MM.1S (cell line): Measurements from ENCODE around the gene MDGA2.

Experiments
- DNase-seq: peaks from one replicate; pipeline ENCODE4 v3.0.0-alpha.2; 2015
- H2AFZ ChIP-seq: fragments of 300-600 bp; sonication (generic); 2 replicates; pipeline ENCODE4 v1.6.0; 2016; ENCODE audit warnings: antibody characterized with exemption, low read length
- H3F3A ChIP-seq: fragments of 300-600 bp; sonication (generic); 2 replicates; pipeline ENCODE4 v1.6.1; 2016; ENCODE audit warnings: mild to moderate bottlenecking, antibody characterized with exemption, low read length, moderate library complexity, mixed read lengths; ENCODE audit not compliant: insufficient read depth
- H3K27ac ChIP-seq: fragments of 300-600 bp; sonication (generic); 2 replicates; pipeline ENCODE4 v1.5.1; 2016; ENCODE audit warnings: mild to moderate bottlenecking, low read length
- H3K27me3 ChIP-seq: fragments of 300-600 bp; sonication (generic); replicated peaks from 2 replicates; pipeline ENCODE4 v1.6.0; 2016; ENCODE audit warnings: low read length; ENCODE audit not compliant: insufficient read depth
- H3K36me3 ChIP-seq: fragments of 300-600 bp; sonication (generic); replicated peaks from 2 replicates; pipeline ENCODE4 v1.6.1; 2016; ENCODE audit warnings: mild to moderate bottlenecking, low read length, mixed read lengths; ENCODE audit not compliant: insufficient read depth
- H3K4me1 ChIP-seq: fragments of 300-600 bp; sonication (generic); 2 replicates; pipeline ENCODE4 v1.6.1; 2016; ENCODE audit warnings: low read length, mixed read lengths
- H3K4me2 ChIP-seq: fragments of 300-600 bp; sonication (generic); 2 replicates; pipeline ENCODE4 v1.6.0; 2016; ENCODE audit warnings: low read depth, low read length
- H3K4me3 ChIP-seq: fragments of 300-600 bp; sonication (generic); 2 replicates; pipeline ENCODE4 v1.5.1; 2016; ENCODE audit warnings: low read length, mixed read lengths
- H3K79me2 ChIP-seq: fragments of 300-600 bp; sonication (generic); 2 replicates; pipeline ENCODE4 v1.6.1; 2016; ENCODE audit warnings: mixed run types, low read length, mixed read lengths
- H3K9ac ChIP-seq: fragments of 300-600 bp; sonication (generic); 2 replicates; pipeline ENCODE4 v1.6.1; 2016; ENCODE audit warnings: low read length, mixed read lengths
- H3K9me2 ChIP-seq: fragments of 300-600 bp; sonication (generic); replicated peaks from 2 replicates; pipeline ENCODE4 v1.6.1; 2016; ENCODE audit warnings: mild to moderate bottlenecking, low read length, mixed read lengths; ENCODE audit not compliant: insufficient read depth
- H3K9me3 ChIP-seq: fragments of 300-600 bp; sonication (generic); replicated peaks from 2 replicates; pipeline ENCODE4 v1.6.1; 2016; ENCODE audit warnings: mild to moderate bottlenecking, low read length, mixed read lengths; ENCODE audit not compliant: insufficient read depth
- H4K20me1 ChIP-seq: fragments of 300-600 bp; sonication (generic); 2 replicates; pipeline ENCODE4 v1.6.1; 2016; ENCODE audit warnings: mild to moderate bottlenecking, low read length, moderate library complexity, mixed read lengths; ENCODE audit not compliant: insufficient read depth
- CTCF ChIP-seq: fragments of 300-600 bp; sonication (generic); IDR thresholded peaks from 2 replicates; pipeline ENCODE4 v1.5.1; 2016; ENCODE audit warnings: antibody characterized with exemption, low read length, mixed read lengths
- EZH2 ChIP-seq: fragments of 300-600 bp; sonication (generic); optimal IDR thresholded peaks from 2 replicates; pipeline ENCODE3; 2017; ENCODE audit warnings: low read depth, mild to moderate bottlenecking, antibody characterized with exemption, low read length, mixed read lengths
- EZH2phosphoT487 ChIP-seq: fragments of 300-600 bp; sonication (generic); IDR thresholded peaks from 2 replicates; pipeline ENCODE4 v1.6.1; 2018; ENCODE audit warnings: antibody characterized with exemption, low read length

MDGA2 gene

GRCh38 chr14:46793144-46793543 lies 882.3 kb downstream of the MDGA2 start:
- H3K4me1 ChIP-seq: no peaks in the 10 kb centered on the region
- no peak for TF ChIP-seq EZH2phosphoT487
- no peak for TF ChIP-seq EZH2
- no peak for TF ChIP-seq CTCF
- H2AFZ ChIP-seq: no peak overlapping the region
- DNase-seq: no peak
- H3K79me2 ChIP-seq: no peaks in the 10 kb centered on the region
- H3K4me3 ChIP-seq: no peak overlapping the region
- no peak overlapping the region for H3K27ac ChIP-seq
- no peaks in the 10 kb centered on the region for H3F3A ChIP-seq
- no peak overlapping the region for H3K4me2 ChIP-seq
- no peaks in the 10 kb centered on the region for H3K36me3 ChIP-seq
- H3K9me2 ChIP-seq: no peaks in the 10 kb centered on the region
- H3K9me3 ChIP-seq: no peaks in the 10 kb centered on the region
- H3K27me3 ChIP-seq: no peaks in the 10 kb centered on the region
- H4K20me1 ChIP-seq: no peaks in the 10 kb centered on the region
- H3K9ac ChIP-seq: no peak overlapping the region
